C4-2B (cell line): ENCODE measurements around the gene SLC39A8.

Experiments used
- ZFX ChIP-seq: fragments of 450-650 bp; IDR thresholded peaks from 2 replicates; pipeline ENCODE4 v1.6.1; 2017
- TF ChIP-seq, protein P1 (sequence below): fragments of 450-650 bp; conservative IDR thresholded peaks from 2 replicates; pipeline ENCODE4 v1.5.1; 2017; ENCODE audit warnings: mild to moderate bottlenecking

GRCh38 chr4:102334624-102335023 is 10.7 kb downstream of the SLC39A8 start:
- TF ChIP-seq, protein P1, sequence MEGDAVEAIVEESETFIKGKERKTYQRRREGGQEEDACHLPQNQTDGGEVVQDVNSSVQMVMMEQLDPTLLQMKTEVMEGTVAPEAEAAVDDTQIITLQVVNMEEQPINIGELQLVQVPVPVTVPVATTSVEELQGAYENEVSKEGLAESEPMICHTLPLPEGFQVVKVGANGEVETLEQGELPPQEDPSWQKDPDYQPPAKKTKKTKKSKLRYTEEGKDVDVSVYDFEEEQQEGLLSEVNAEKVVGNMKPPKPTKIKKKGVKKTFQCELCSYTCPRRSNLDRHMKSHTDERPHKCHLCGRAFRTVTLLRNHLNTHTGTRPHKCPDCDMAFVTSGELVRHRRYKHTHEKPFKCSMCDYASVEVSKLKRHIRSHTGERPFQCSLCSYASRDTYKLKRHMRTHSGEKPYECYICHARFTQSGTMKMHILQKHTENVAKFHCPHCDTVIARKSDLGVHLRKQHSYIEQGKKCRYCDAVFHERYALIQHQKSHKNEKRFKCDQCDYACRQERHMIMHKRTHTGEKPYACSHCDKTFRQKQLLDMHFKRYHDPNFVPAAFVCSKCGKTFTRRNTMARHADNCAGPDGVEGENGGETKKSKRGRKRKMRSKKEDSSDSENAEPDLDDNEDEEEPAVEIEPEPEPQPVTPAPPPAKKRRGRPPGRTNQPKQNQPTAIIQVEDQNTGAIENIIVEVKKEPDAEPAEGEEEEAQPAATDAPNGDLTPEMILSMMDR = no peak
- no peak for TF ChIP-seq ZFX
